Peyer's patch (tissue), 4 donors: ENCODE data around the gene C3orf70. TPM values are rescaled to one million over a fixed set of nuclear protein-coding genes. Genes with fewer than 3 reads are reported as not detected.

Source experiments
- DNase-seq, 3 donors: peaks; one replicate each; pipeline ENCODE4 v3.0.0-alpha.2; 2017 to 2019
- H3K27ac ChIP-seq, 4 donors: fragments of 200-600 bp; sonication (generic); one replicate each; pipeline ENCODE4 v1.5.1; 2016 to 2019
- H3K27me3 ChIP-seq, 2 donors: fragments of 200-600 bp; sonication (generic); one replicate each; pipeline ENCODE4 v1.5.1; 2019
- H3K36me3 ChIP-seq, 3 donors: fragments of 200-600 bp; sonication (generic); one replicate each; pipeline ENCODE4 v1.5.1; 2016 to 2019
- H3K4me1 ChIP-seq, 4 donors: fragments of 200-600 bp; sonication (generic); one replicate each; pipeline ENCODE4 v1.5.1; 2016 to 2019
- H3K4me3 ChIP-seq, 4 donors: fragments of 200-600 bp; sonication (generic); 1 replicate in 3 of 4; 2 replicates in 1 of 4; pipeline ENCODE4 v1.5.1; 2016 to 2019; ENCODE audit warnings: mild to moderate bottlenecking in 1 of 4
- H3K9me3 ChIP-seq, 4 donors: fragments of 200-600 bp; sonication (generic); one replicate each; pipeline ENCODE4 v1.5.1; 2016 to 2019; ENCODE audit warnings: mild to moderate bottlenecking in 1 of 4
- CTCF ChIP-seq, 6 experiments: fragments of 450-650 bp in 4 of 6; fragments of 200-600 bp in 2 of 6; sonication (generic) in 1 of 6; IDR thresholded peaks; one replicate each; pipeline ENCODE4 v1.5.1; 2017 to 2019; ENCODE audit warnings: antibody characterized with exemption in 6 of 6, mild to moderate bottlenecking in 3 of 6, moderate library complexity in 1 of 6
- POLR2A ChIP-seq, 2 donors: fragments of 450-650 bp; IDR thresholded peaks; one replicate each; pipeline ENCODE4 v1.5.1; 2017; ENCODE audit warnings: antibody characterized with exemption in 2 of 2, mild to moderate bottlenecking in 2 of 2, moderate library complexity in 2 of 2
- total RNA-seq, 4 donors: library from RNA; depleted of rRNA; stranded (reverse); fragments of >200 nt; gene quantifications; one replicate each; pipeline ENCODE4 v1.1.0, GENCODE V29; 2016

The C3orf70 gene
- total RNA-seq, 4 donors from 2014 or later = 4.1 to 6.5 (median 5.5) TPM

- DNase-seq = no peak
- Histone ChIP-seq H3K4me1 (no peaks in the 10 kb centered on the region), H3K36me3 (no peaks in the 10 kb centered on the region), H3K9me3 (no peaks in the 10 kb centered on the region), H3K27ac (no peak overlapping the region), H3K27me3 (no peaks in the 10 kb centered on the region), H3K4me3 (no peak overlapping the region)
- TF ChIP-seq CTCF (IDR thresholded peaks at IDR 0.05) (no peak), POLR2A (IDR thresholded peaks at IDR 0.05) (no peak)
These were observed 62.0 kb downstream of the C3orf70 start for GRCh38 chr3:185090811-185091210.

GRCh38 chr3:185089751-185090150, 63.1 kb downstream of the C3orf70 start:
- H3K27me3 ChIP-seq = no peaks in the 10 kb centered on the region
- no peak for DNase-seq
- H3K27ac ChIP-seq = no peak overlapping the region
- H3K36me3 ChIP-seq = no peaks in the 10 kb centered on the region
- no peak for TF ChIP-seq CTCF (IDR thresholded peaks at IDR 0.05)
- TF ChIP-seq POLR2A (IDR thresholded peaks at IDR 0.05) = no peak
- H3K4me3 ChIP-seq = no peak overlapping the region
- H3K4me1 ChIP-seq = no peaks in the 10 kb centered on the region
- no peaks in the 10 kb centered on the region for H3K9me3 ChIP-seq

GRCh38 chr3:185089343-185089742, 63.5 kb downstream of the C3orf70 start:
- no peak overlapping the region for H3K4me3 ChIP-seq
- H3K9me3 ChIP-seq = no peaks in the 10 kb centered on the region
- DNase-seq = no peak
- H3K27ac ChIP-seq = no peak overlapping the region
- no peak for TF ChIP-seq POLR2A (IDR thresholded peaks at IDR 0.05)
- no peak for TF ChIP-seq CTCF (IDR thresholded peaks at IDR 0.05)
- H3K4me1 ChIP-seq = no peaks in the 10 kb centered on the region
- no peaks in the 10 kb centered on the region for H3K27me3 ChIP-seq
- H3K36me3 ChIP-seq = no peaks in the 10 kb centered on the region

- no peak for DNase-seq
- Histone ChIP-seq H3K36me3 (peaks cover 0 to 4% (median 0%) of the 10 kb centered on the region in 3 donors), H3K4me1 (no peaks in the 10 kb centered on the region), H3K27me3 (no peaks in the 10 kb centered on the region), H3K9me3 (no peaks in the 10 kb centered on the region), H3K4me3 (no peak overlapping the region), H3K27ac (no peak overlapping the region)
- TF ChIP-seq POLR2A (IDR thresholded peaks at IDR 0.05) (no peak), CTCF (IDR thresholded peaks at IDR 0.05) (no peak)
These were observed 65.4 kb downstream of the C3orf70 start for GRCh38 chr3:185087419-185087818.

DNA sequence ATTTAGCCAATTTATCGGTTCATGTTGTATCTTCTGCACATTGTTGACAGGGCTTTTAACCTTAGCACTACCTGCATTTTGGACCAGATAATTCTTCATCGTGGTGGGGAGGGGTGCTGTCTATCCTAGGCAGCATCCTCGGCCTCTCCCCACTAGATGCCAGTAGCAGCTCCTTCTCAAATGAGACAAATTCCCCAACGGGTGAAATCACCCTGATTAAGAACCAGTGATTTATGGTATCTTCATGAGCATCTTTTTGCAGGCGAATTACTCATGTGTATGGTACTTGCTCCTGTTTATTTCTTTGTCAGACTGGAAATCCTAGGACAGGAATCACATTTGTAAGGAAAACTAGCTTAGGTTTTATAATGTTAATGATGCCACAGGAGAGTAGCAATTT, 68.0 kb downstream of the C3orf70 start:
- no peak for DNase-seq
- Histone ChIP-seq H3K4me3 (no peak overlapping the region), H3K27ac (no peak overlapping the region), H3K36me3 (peaks cover 0 to 9% (median 0%) of the 10 kb centered on the region in 3 donors), H3K4me1 (peaks cover 0 to 3% (median 0%) of the 10 kb centered on the region in 4 donors), H3K9me3 (no peaks in the 10 kb centered on the region), H3K27me3 (no peaks in the 10 kb centered on the region)
- TF ChIP-seq POLR2A (IDR thresholded peaks at IDR 0.05) (no peak), CTCF (IDR thresholded peaks at IDR 0.05) (no peak)

GRCh38 chr3:185084402-185084801, 68.5 kb downstream of the C3orf70 start:
- H3K9me3 ChIP-seq = no peaks in the 10 kb centered on the region
- TF ChIP-seq POLR2A (IDR thresholded peaks at IDR 0.05) (no peak), CTCF (IDR thresholded peaks at IDR 0.05) (no peak)
- H3K36me3 ChIP-seq = peaks cover 0 to 9% (median 0%) of the 10 kb centered on the region in 3 donors
- no peak overlapping the region for H3K27ac ChIP-seq
- no peak overlapping the region for H3K4me3 ChIP-seq
- peaks cover 0 to 8% (median 0%) of the 10 kb centered on the region in 4 donors for H3K4me1 ChIP-seq
- no peaks in the 10 kb centered on the region for H3K27me3 ChIP-seq
- DNase-seq = no peak
